HCT116 (cell line): Measurements from ENCODE around the gene CDK14. TPM values are rescaled to one million over a fixed set of nuclear protein-coding genes. Genes with fewer than 3 reads are reported as not detected.

Experiments used
- ATAC-seq: fragments of 200-7000 bp; cut with Tn5 transposase; 2 replicates; pipeline ENCODE4 v1.9.1; 2020; ENCODE audit warnings: mild to moderate bottlenecking, moderate library complexity
- BruUV-seq: library from RNA; stranded (reverse); fragments of 400-500 nt; replicated peaks from 2 replicates; lab custom pipeline; 2021; lab: Mats Ljungman, UMichigan
- CTCF ChIA-PET: fragments of 300-600 bp; sonication (Branson Sonifier 250); formaldehyde crosslinking; loops from one replicate; lab custom pipeline; 2021; ENCODE audit warnings: antibody characterized with exemption; lab: Charles Lee
- POLR2A ChIA-PET: fragments of 300-600, 350-600 bp; sonication (Branson Sonifier 250); formaldehyde crosslinking; loops from one replicate; lab custom pipeline; 2021; ENCODE audit warnings: antibody characterized with exemption; lab: Charles Lee
- RAD21 ChIA-PET, 2 experiments: fragments of 300-600 bp; sonication (Branson Sonifier 250); formaldehyde crosslinking; loops; one replicate each; lab custom pipeline; 2023; ENCODE audit warnings: low total read pairs in 2 of 2; ENCODE audit not compliant: uncharacterized antibody in 2 of 2, unreplicated experiment in 2 of 2, low non-redundant PET in 1 of 2; lab: Charles Lee
- DNase-seq: peaks from one replicate; pipeline ENCODE4 v3.0.0-alpha.2; 2010; ENCODE audit warnings: low read depth, low spot score
- H2AFZ ChIP-seq: fragments of 200-600 bp; shearing (Covaris generic), sonication (generic); 2 replicates; pipeline ENCODE4 v1.6.1; 2017; ENCODE audit warnings: low read depth, mixed run types, mixed read lengths, antibody characterized with exemption, low read length; ENCODE audit not compliant: poor library complexity, severe bottlenecking
- H3K27ac ChIP-seq: 2 replicates; pipeline ENCODE4 v1.5.1; 2012; ENCODE audit warnings: low read depth, low read length
- H3K27me3 ChIP-seq: fragments of 200-600 bp; sonication (generic); 2 replicates; pipeline ENCODE4 v1.6.1; 2016; ENCODE audit warnings: mixed run types, low read length, mixed read lengths; ENCODE audit not compliant: insufficient read depth
- H3K36me3 ChIP-seq, 2 experiments: fragments of 200-500 bp in 1 of 2; fragments of 200-600 bp in 1 of 2; sonication (Bioruptor generic) in 1 of 2; sonication (generic) in 1 of 2; 2 replicates each; pipeline versions ENCODE4 v1.5.1 to v1.6.1; 2014 to 2016; ENCODE audit warnings: low read length in 2 of 2, inconsistent platforms in 1 of 2, mixed read lengths in 1 of 2, mixed run types in 1 of 2; ENCODE audit not compliant: insufficient read depth in 2 of 2, control insufficient read depth in 1 of 2
- H3K4me1 ChIP-seq, 2 experiments: fragments of 200-600 bp in 1 of 2; sonication (generic) in 1 of 2; 2 replicates each; pipeline versions ENCODE4 v1.5.1 to v1.6.1; 2012 to 2017; ENCODE audit warnings: low read length in 2 of 2, inconsistent platforms in 1 of 2, mild to moderate bottlenecking in 1 of 2, mixed read lengths in 1 of 2, mixed run types in 1 of 2, moderate library complexity in 1 of 2; ENCODE audit not compliant: insufficient read depth in 2 of 2, control insufficient read depth in 1 of 2
- H3K4me2 ChIP-seq: fragments of 200-600 bp; sonication (generic); 2 replicates; pipeline ENCODE4 v1.6.1; 2017; ENCODE audit warnings: mixed run types, low read length, mixed read lengths
- H3K4me3 ChIP-seq, 2 experiments: fragments of 200-600 bp in 1 of 2; sonication (generic) in 1 of 2; replicated peaks in 1 of 2; 2 replicates each; pipeline ENCODE4 v1.5.1; 2011 to 2016; ENCODE audit warnings: low read length in 2 of 2, control low read depth in 1 of 2, low read depth in 1 of 2, mild to moderate bottlenecking in 1 of 2, mixed read lengths in 1 of 2, mixed run types in 1 of 2
- H3K79me2 ChIP-seq: fragments of 200-600 bp; sonication (generic); 2 replicates; pipeline ENCODE4 v1.6.1; 2017; ENCODE audit warnings: mild to moderate bottlenecking, mixed run types, low read length, moderate library complexity, mixed read lengths; ENCODE audit not compliant: insufficient read depth
- H3K9ac ChIP-seq: fragments of 200-600 bp; sonication (generic); 2 replicates; pipeline ENCODE4 v1.6.1; 2016; ENCODE audit warnings: low read length, mixed read lengths
- H3K9me2 ChIP-seq: fragments of 200-600 bp; sonication (generic), shearing (Covaris generic); 2 replicates; pipeline ENCODE4 v1.6.1; 2017; ENCODE audit warnings: mixed run types, mild to moderate bottlenecking, moderate library complexity; ENCODE audit not compliant: insufficient read depth
- H3K9me3 ChIP-seq, 2 experiments: fragments of 200-500 bp in 1 of 2; fragments of 200-600 bp in 1 of 2; sonication (Bioruptor generic) in 1 of 2; sonication (generic) in 1 of 2; 2 replicates each; pipeline ENCODE4 v1.6.1; 2014 to 2017; ENCODE audit warnings: low read length in 2 of 2, mixed read lengths in 2 of 2, inconsistent platforms in 1 of 2, low read depth in 1 of 2, mild to moderate bottlenecking in 1 of 2, mixed run types in 1 of 2, moderate library complexity in 1 of 2; ENCODE audit not compliant: control insufficient read depth in 1 of 2, insufficient read depth in 1 of 2
- H4K20me1 ChIP-seq: fragments of 200-600 bp; sonication (generic), shearing (Covaris generic); 2 replicates; pipeline ENCODE4 v1.6.1; 2017; ENCODE audit warnings: mixed run types, mild to moderate bottlenecking, moderate library complexity; ENCODE audit not compliant: insufficient read depth
- CEBPB ChIP-seq: IDR thresholded peaks from 2 replicates; pipeline ENCODE4 v1.6.1; 2012; ENCODE audit warnings: low read depth
- CTCF ChIP-seq, 3 experiments: fragments of 200-600 bp in 1 of 3; sonication (generic) in 1 of 3; IDR thresholded peaks in 2 of 3; conservative IDR thresholded peaks in 1 of 3; 2 replicates each; pipeline ENCODE4 v1.5.1; 2012 to 2017; ENCODE audit warnings: low read depth in 2 of 3, low read length in 2 of 3, antibody characterized with exemption in 1 of 3, borderline replicate concordance in 1 of 3, control low read depth in 1 of 3, mild to moderate bottlenecking in 1 of 3, mixed read lengths in 1 of 3, mixed run types in 1 of 3, moderate library complexity in 1 of 3; ENCODE audit not compliant: insufficient read depth in 1 of 3
- EGR1 ChIP-seq: IDR thresholded peaks from 2 replicates; pipeline ENCODE4 v1.6.1; 2012; ENCODE audit warnings: low read depth
- ELF1 ChIP-seq: IDR thresholded peaks from 2 replicates; pipeline ENCODE4 v1.6.1; 2012; ENCODE audit warnings: low read depth, borderline replicate concordance
- EZH2 ChIP-seq: fragments of 200-600 bp; sonication (generic); IDR thresholded peaks from 2 replicates; pipeline ENCODE4 v1.6.1; 2017; ENCODE audit warnings: antibody characterized with exemption, mixed run types
- EZH2phosphoT487 ChIP-seq: fragments of 200-600 bp; IDR thresholded peaks from 2 replicates; pipeline ENCODE4 v1.6.1; 2018; ENCODE audit warnings: antibody characterized with exemption, borderline replicate concordance
- FOSL1 ChIP-seq: IDR thresholded peaks from 2 replicates; pipeline ENCODE4 v1.6.1; 2012; ENCODE audit warnings: low read depth
- JUND ChIP-seq: IDR thresholded peaks from 2 replicates; pipeline ENCODE4 v1.6.1; 2012
- MAX ChIP-seq: IDR thresholded peaks from 2 replicates; pipeline ENCODE4 v1.6.1; 2012
- POLR2A ChIP-seq: IDR thresholded peaks from 2 replicates; pipeline ENCODE4 v1.7.0; 2011; ENCODE audit warnings: borderline replicate concordance; ENCODE audit not compliant: insufficient read depth, insufficient read length; ENCODE audit errors: extremely low read depth
- POLR2AphosphoS5 ChIP-seq: IDR thresholded peaks from 2 replicates; pipeline ENCODE4 v1.6.1; 2011; ENCODE audit warnings: mild to moderate bottlenecking, low read depth, low read length, moderate library complexity
- RAD21 ChIP-seq: IDR thresholded peaks from 2 replicates; pipeline ENCODE4 v1.6.1; 2012; ENCODE audit warnings: low read depth, mild to moderate bottlenecking
- SIN3A ChIP-seq: IDR thresholded peaks from 2 replicates; pipeline ENCODE4 v1.6.1; 2012; ENCODE audit warnings: low read depth
- SP1 ChIP-seq: IDR thresholded peaks from 2 replicates; pipeline ENCODE4 v1.6.1; 2012; ENCODE audit warnings: low read depth
- TCF7L2 ChIP-seq: IDR thresholded peaks from 2 replicates; pipeline ENCODE4 v1.7.0; 2011; ENCODE audit warnings: borderline replicate concordance, inconsistent platforms; ENCODE audit not compliant: insufficient read depth, insufficient read length; ENCODE audit errors: extremely low read depth
- ZBTB33 ChIP-seq: IDR thresholded peaks from 2 replicates; pipeline ENCODE4 v1.6.1; 2011; ENCODE audit warnings: mild to moderate bottlenecking, low read length, moderate library complexity; ENCODE audit not compliant: insufficient replicate concordance; ENCODE audit errors: extremely low read depth
- ZFX ChIP-seq: fragments of 450-650 bp; IDR thresholded peaks from 2 replicates; pipeline ENCODE4 v1.6.1; 2017
- ZNF274 ChIP-seq: fragments of 200-500 bp; sonication (Bioruptor generic); IDR thresholded peaks from 2 replicates; pipeline ENCODE4 v1.6.1; 2014; ENCODE audit warnings: mild to moderate bottlenecking, low read depth, low read length, inconsistent platforms
- intact Hi-C: fragments of 100-400 bp; cut with micrococcal nuclease; formaldehyde crosslinking; loops from 2 replicates; pipeline ENCODE4 v1.10.0; 2022
- total RNA-seq: library from RNA; stranded (reverse); gene quantifications from one replicate; pipeline ENCODE4 v1.2.1, GENCODE V29; 2021; ENCODE audit not compliant: unreplicated experiment

The CDK14 gene
- total RNA-seq, 1 experiment from 2014 or later: 10.2 TPM

GRCh38 chr7:90931986-90932916 is 336.1 kb downstream of the CDK14 start:
- CTCF ChIA-PET: no interaction called here
- Histone ChIP-seq H3K9me2 (no peaks in the 10 kb centered on the region), H3K9me3 (no peaks in the 10 kb centered on the region), H4K20me1 (no peaks in the 10 kb centered on the region), H3K79me2 (no peaks in the 10 kb centered on the region), H2AFZ (no peak overlapping the region), H3K4me2 (no peak overlapping the region), H3K27ac (no peak overlapping the region), H3K4me1 (peaks cover 0 to 10% of the 10 kb centered on the region in 2 experiments; a peak in 2 of 4 replicates), H3K9ac (no peak overlapping the region), H3K4me3 (no peak overlapping the region), H3K36me3 (no peaks in the 10 kb centered on the region), H3K27me3 (no peaks in the 10 kb centered on the region)
- TF ChIP-seq JUND: no peak
- no peak for TF ChIP-seq CTCF (IDR thresholded peaks at IDR 0.05 in 2 of 3, conservative IDR thresholded peaks at IDR 0.05 in 1 of 3; ENCODE audit: borderline replicate concordance in 1 of 3, insufficient read depth in 1 of 3, low read depth in 2 of 3, low read length in 2 of 3)
- TF ChIP-seq ZNF274: no peak
- TF ChIP-seq POLR2A: no peak
- TF ChIP-seq RAD21: no peak
- TF ChIP-seq SIN3A: no peak
- TF ChIP-seq CEBPB: no peak
- TF ChIP-seq MAX: no peak
- TF ChIP-seq TCF7L2: no peak
- no peak for TF ChIP-seq FOSL1
- no peak for TF ChIP-seq ZBTB33
- no peak for TF ChIP-seq EZH2phosphoT487
- no peak for TF ChIP-seq SP1
- no peak for TF ChIP-seq EGR1
- TF ChIP-seq ZFX: no peak
- TF ChIP-seq ELF1: no peak
- no peak for TF ChIP-seq EZH2
- no peak for TF ChIP-seq POLR2AphosphoS5
- POLR2A ChIA-PET: no interaction called here
- RAD21 ChIA-PET: no interaction called here
- no peak for DNase-seq
- no TSS peak for BruUV-seq
- ATAC-seq: no peak
- intact Hi-C loops: no loop called here
